ENCODE results near the gene MORN2.
"Not testable (repeated sequence)": the region's sequence is repeated elsewhere in the genome, so short reads cannot be mapped to it uniquely, and the experiment has no call there.

Gene MORN2

DNA sequence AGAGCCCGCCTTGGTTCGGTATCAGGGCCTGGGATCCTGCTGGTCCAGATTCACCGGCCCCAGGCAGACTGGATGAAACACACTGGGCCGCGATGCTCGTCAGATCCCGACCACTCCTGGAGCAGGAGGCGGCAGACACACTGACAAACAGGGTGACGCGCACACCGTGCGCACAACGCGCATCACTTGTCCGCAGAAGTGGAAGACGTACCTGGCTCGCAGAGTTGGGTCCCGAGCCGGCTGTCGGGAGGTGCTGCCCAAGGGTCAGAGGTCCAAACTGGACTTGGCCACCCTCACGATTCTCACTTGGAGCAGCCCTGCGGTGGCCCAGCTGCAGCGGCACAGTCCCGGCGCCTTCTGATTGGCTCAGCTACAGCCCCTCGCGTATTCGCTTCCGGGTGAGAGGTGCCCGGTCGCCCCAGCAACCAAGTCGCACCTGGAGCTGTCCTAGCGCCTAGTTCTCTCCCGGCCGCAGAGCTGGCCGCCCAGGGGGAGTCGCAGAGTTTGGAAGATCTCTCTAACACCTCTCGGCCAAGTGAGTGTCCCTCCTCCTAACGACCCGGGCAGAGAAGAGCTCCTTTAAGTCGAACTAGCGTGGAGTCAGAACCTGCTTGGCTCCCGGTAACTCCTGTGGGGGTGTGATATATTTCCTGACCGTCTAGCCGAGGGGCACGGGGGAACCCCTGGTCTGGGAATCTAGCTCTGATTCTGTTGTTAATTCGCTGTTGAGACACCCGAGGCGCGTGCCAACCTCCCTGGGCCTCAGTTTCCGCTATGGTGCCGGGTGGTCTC lies at the start of gene MORN2, which contains the start of gene DHX57:
TSS of gene MORN2 (plus strand) at position 401 of the 792 bp plus-strand sequence.
TSS of gene DHX57 (minus strand) at position 359 of the 792 bp plus-strand sequence. CDS start 7,529 bp downstream, outside the sequence.
- peak; percentile 68 to 91 for DNase-seq (ENCODE audit: low spot score in 2 of 2)
- no peaks in the 10 kb centered on the region; the same call in 1 of the 2 replicates for H3K36me3 ChIP-seq (replicated peaks)
- no peaks in the 10 kb centered on the region for H3K27me3 ChIP-seq (ENCODE audit: low read depth)
- in situ Hi-C loops (cut with MboI; ENCODE audit: low sequenced_read_pairs) = no loop called here
- peaks cover 7% of the 10 kb centered on the region for H3K4me1 ChIP-seq
- H3K4me3 ChIP-seq = peak within 1 kb of the TSS; percentile 93
- H3K9me3 ChIP-seq = peaks cover 9% of the 10 kb centered on the region; the same call in 1 of the 2 replicates

- H3K4me1 ChIP-seq; in situ Hi-C loops (cut with MboI; ENCODE audit: low sequenced_read_pairs); H3K9me3 ChIP-seq; H3K27me3 ChIP-seq (ENCODE audit: low read depth); H3K4me3 ChIP-seq: not testable (repeated sequence)
- peak; percentile 52 to 59 for DNase-seq (ENCODE audit: low spot score in 2 of 2)
- H3K36me3 ChIP-seq (replicated peaks) = peaks cover 18% of the 10 kb centered on the region
Measured at GRCh38 chr2:38827539-38828145, 48.1 kb upstream of the MORN2 start.

DNA sequence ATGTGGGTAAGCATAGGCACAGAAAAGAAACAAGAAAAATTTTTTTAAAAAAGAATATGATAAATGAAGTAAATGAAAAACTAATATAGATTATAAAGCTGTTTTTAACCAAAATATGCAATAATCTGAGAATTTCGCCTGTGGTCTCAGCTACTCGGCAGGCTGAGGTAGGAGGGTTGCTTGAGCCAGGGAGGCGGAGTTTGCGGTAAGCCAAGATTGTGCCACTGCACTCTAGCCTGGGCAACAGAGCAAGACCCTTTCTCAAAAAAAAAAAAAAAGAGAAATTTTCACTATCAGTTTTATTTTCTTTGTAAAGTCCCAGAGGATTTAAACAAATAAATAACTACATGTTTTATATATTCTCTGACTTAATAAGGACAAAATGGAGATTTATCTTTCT lies 47.3 kb upstream of the MORN2 start:
- in situ Hi-C loops (cut with MboI; ENCODE audit: low sequenced_read_pairs) = no loop called here
- H3K4me3 ChIP-seq = no peak overlapping the region
- DNase-seq (ENCODE audit: low spot score in 2 of 2) = no peak
- H3K4me1 ChIP-seq = peaks cover 9% of the 10 kb centered on the region
- H3K9me3 ChIP-seq = no peaks in the 10 kb centered on the region
- H3K27me3 ChIP-seq (ENCODE audit: low read depth) = no peaks in the 10 kb centered on the region
- peaks cover 18% of the 10 kb centered on the region for H3K36me3 ChIP-seq (replicated peaks)

- no peak for DNase-seq (ENCODE audit: low spot score in 2 of 2)
- H3K4me1 ChIP-seq = peaks cover 9% of the 10 kb centered on the region
- no peaks in the 10 kb centered on the region for H3K27me3 ChIP-seq (ENCODE audit: low read depth)
- H3K4me3 ChIP-seq = no peak overlapping the region
- in situ Hi-C loops (cut with MboI; ENCODE audit: low sequenced_read_pairs) = no loop called here
- H3K9me3 ChIP-seq = no peaks in the 10 kb centered on the region
- H3K36me3 ChIP-seq (replicated peaks) = peaks cover 18% of the 10 kb centered on the region
Measured at GRCh38 chr2:38829971-38830370, 45.8 kb upstream of the MORN2 start.

GRCh38 chr2:38830526-38831159 lies 45.1 kb upstream of the MORN2 start:
- no peaks in the 10 kb centered on the region for H3K9me3 ChIP-seq
- no peak overlapping the region for H3K4me3 ChIP-seq
- DNase-seq (ENCODE audit: low spot score in 2 of 2) = no peak
- H3K4me1 ChIP-seq = peaks cover 9% of the 10 kb centered on the region
- H3K27me3 ChIP-seq (ENCODE audit: low read depth) = no peaks in the 10 kb centered on the region
- peaks cover 13% of the 10 kb centered on the region for H3K36me3 ChIP-seq (replicated peaks)
- in situ Hi-C loops (cut with MboI; ENCODE audit: low sequenced_read_pairs) = no loop called here

DNA sequence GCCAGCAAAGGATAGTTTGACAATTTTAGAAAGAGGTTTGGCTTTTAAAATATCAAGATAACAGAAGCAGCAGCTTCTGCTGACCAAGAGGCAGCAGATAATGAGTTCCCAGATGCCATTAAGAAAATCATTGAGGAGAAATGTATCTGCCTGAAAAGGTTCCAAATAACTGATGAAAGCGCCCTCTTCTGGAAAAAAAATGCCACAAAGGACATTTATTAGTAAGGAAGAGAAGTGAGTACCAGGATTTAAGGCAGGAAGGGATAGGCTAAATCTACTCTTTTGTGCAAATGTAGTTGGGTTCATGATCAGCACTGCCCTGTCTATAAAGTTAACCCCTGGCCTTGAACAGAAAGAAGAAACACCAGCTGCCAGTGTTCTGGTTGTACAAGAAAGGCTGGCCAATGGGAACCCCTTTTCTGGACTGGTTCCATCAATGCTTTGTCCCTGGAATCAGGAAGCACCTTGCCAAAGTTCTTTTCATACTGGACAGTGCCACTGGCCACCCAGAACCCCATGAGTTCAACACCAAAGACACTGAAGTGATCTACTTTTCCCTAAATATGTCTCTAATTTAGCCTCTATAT lies 40.7 kb upstream of the MORN2 start:
- Histone ChIP-seq H3K9me3 (no peaks in the 10 kb centered on the region), H3K4me3 (no peak overlapping the region), H3K27me3 (ENCODE audit: low read depth) (no peaks in the 10 kb centered on the region), H3K36me3 (replicated peaks) (peaks cover 9% of the 10 kb centered on the region; the same call in 1 of the 2 replicates), H3K4me1 (no peaks in the 10 kb centered on the region)
- DNase-seq (ENCODE audit: low spot score in 2 of 2) = peak; percentile 42 to 45
- in situ Hi-C loops (cut with MboI; ENCODE audit: low sequenced_read_pairs) = no loop called here

- H3K4me3 ChIP-seq = no peak overlapping the region
- in situ Hi-C loops (cut with MboI; ENCODE audit: low sequenced_read_pairs) = no loop called here
- H3K27me3 ChIP-seq (ENCODE audit: low read depth) = no peaks in the 10 kb centered on the region
- no peak for DNase-seq (ENCODE audit: low spot score in 2 of 2)
- H3K4me1 ChIP-seq = no peaks in the 10 kb centered on the region
- 0 out of 2 replicates have a peak, but pooled peaks cover 9% of the 10 kb centered on the region for H3K36me3 ChIP-seq (replicated peaks)
- H3K9me3 ChIP-seq = no peaks in the 10 kb centered on the region
Measured at GRCh38 chr2:38835990-38836389, 39.8 kb upstream of the MORN2 start.

GRCh38 chr2:38836791-38837190 lies 39.0 kb upstream of the MORN2 start:
- Histone ChIP-seq H3K27me3 (ENCODE audit: low read depth) (no peaks in the 10 kb centered on the region), H3K36me3 (replicated peaks) (0 out of 2 replicates have a peak, but pooled peaks cover 9% of the 10 kb centered on the region), H3K4me3 (no peak overlapping the region), H3K9me3 (no peaks in the 10 kb centered on the region), H3K4me1 (no peaks in the 10 kb centered on the region)
- in situ Hi-C loops (cut with MboI; ENCODE audit: low sequenced_read_pairs) = no loop called here
- no peak for DNase-seq (ENCODE audit: low spot score in 2 of 2)

DNA sequence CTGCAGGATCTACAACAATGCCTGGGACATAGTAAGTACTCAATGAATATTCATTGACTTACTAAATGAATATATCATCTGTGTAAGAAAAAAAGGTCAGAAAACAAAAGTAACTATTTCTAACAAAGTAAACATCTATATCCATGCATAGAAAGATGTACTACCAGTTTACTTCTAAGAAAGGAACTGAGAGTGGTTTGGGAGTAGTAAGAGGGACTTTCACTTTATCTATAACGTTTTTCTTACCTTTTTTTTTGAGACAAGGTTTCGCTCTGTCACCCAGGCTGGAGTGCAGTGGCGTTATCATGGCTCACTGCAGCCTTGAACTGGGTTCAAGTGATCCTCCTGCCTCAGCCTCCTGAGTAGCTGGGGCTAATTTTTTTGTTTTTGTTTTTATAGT lies 25.7 kb upstream of the MORN2 start:
- H3K4me1 ChIP-seq = no peaks in the 10 kb centered on the region
- in situ Hi-C loops (cut with MboI; ENCODE audit: low sequenced_read_pairs) = no loop called here
- H3K4me3 ChIP-seq = no peak overlapping the region
- H3K27me3 ChIP-seq (ENCODE audit: low read depth) = no peaks in the 10 kb centered on the region
- DNase-seq (ENCODE audit: low spot score in 2 of 2) = no peak
- no peaks in the 10 kb centered on the region for H3K9me3 ChIP-seq
- H3K36me3 ChIP-seq (replicated peaks) = peaks cover 20% of the 10 kb centered on the region

GRCh38 chr2:38856165-38856564 lies 19.6 kb upstream of the MORN2 start:
- DNase-seq (ENCODE audit: low spot score in 2 of 2) = no peak
- in situ Hi-C loops (cut with MboI; ENCODE audit: low sequenced_read_pairs) = no loop called here
- H3K4me1 ChIP-seq = no peaks in the 10 kb centered on the region
- H3K4me3 ChIP-seq = no peak overlapping the region
- H3K27me3 ChIP-seq (ENCODE audit: low read depth) = no peaks in the 10 kb centered on the region
- peaks cover 41% of the 10 kb centered on the region for H3K36me3 ChIP-seq (replicated peaks)
- no peaks in the 10 kb centered on the region for H3K9me3 ChIP-seq

GRCh38 chr2:38862476-38862875 lies 13.3 kb upstream of the MORN2 start:
- Histone ChIP-seq H3K9me3 (no peaks in the 10 kb centered on the region), H3K36me3 (replicated peaks) (peaks cover 36% of the 10 kb centered on the region), H3K27me3 (ENCODE audit: low read depth) (no peaks in the 10 kb centered on the region), H3K4me3 (no peak overlapping the region), H3K4me1 (peaks cover 14% of the 10 kb centered on the region)
- in situ Hi-C loops (cut with MboI; ENCODE audit: low sequenced_read_pairs) = no loop called here
- DNase-seq (ENCODE audit: low spot score in 2 of 2) = peak in 1 of 2 experiments; percentile 39

- Histone ChIP-seq H3K36me3 (replicated peaks) (peaks cover 33% of the 10 kb centered on the region), H3K4me1 (peaks cover 14% of the 10 kb centered on the region), H3K4me3 (no peak overlapping the region), H3K9me3 (no peaks in the 10 kb centered on the region), H3K27me3 (ENCODE audit: low read depth) (no peaks in the 10 kb centered on the region)
- peak; percentile 13 to 40 for DNase-seq (ENCODE audit: low spot score in 2 of 2)
- in situ Hi-C loops (cut with MboI; ENCODE audit: low sequenced_read_pairs) = no loop called here
Measured at GRCh38 chr2:38863061-38863695, 12.6 kb upstream of the MORN2 start.

- Histone ChIP-seq H3K4me3 (no peak overlapping the region), H3K27me3 (ENCODE audit: low read depth) (no peaks in the 10 kb centered on the region), H3K4me1 (peaks cover 14% of the 10 kb centered on the region), H3K9me3 (peaks cover 2% of the 10 kb centered on the region; the same call in 1 of the 2 replicates), H3K36me3 (replicated peaks) (peaks cover 9% of the 10 kb centered on the region)
- in situ Hi-C loops (cut with MboI; ENCODE audit: low sequenced_read_pairs) = no loop called here
- no peak for DNase-seq (ENCODE audit: low spot score in 2 of 2)
Measured at GRCh38 chr2:38866773-38867443, 8.9 kb upstream of the MORN2 start.

Measured in HAP-1 (cell line).